HEK293T (cell line): ENCODE results near the gene FXYD4.

Experiments used
- ARNT ChIP-seq: fragments of 450-650 bp; IDR thresholded peaks from 2 replicates; pipeline ENCODE4 v1.6.1; 2017; ENCODE audit warnings: mild to moderate bottlenecking
- BHLHE40 ChIP-seq: fragments of 450-650 bp; IDR thresholded peaks from 2 replicates; pipeline ENCODE4 v1.6.1; 2016; ENCODE audit warnings: mild to moderate bottlenecking, moderate library complexity, borderline replicate concordance
- CTBP1 ChIP-seq: fragments of 450-650 bp; IDR thresholded peaks from 2 replicates; pipeline ENCODE4 v1.6.1; 2016; ENCODE audit warnings: borderline replicate concordance
- FOXA1 ChIP-seq: fragments of 450-650 bp; IDR thresholded peaks from 2 replicates; pipeline ENCODE4 v1.6.1; 2016; ENCODE audit warnings: mild to moderate bottlenecking
- FOXK2 ChIP-seq: fragments of 450-650 bp; IDR thresholded peaks from 2 replicates; pipeline ENCODE4 v1.6.1; 2016; ENCODE audit warnings: mild to moderate bottlenecking
- FOXM1 ChIP-seq: fragments of 450-650 bp; IDR thresholded peaks from 2 replicates; pipeline ENCODE4 v1.6.1; 2017; ENCODE audit warnings: mild to moderate bottlenecking, borderline replicate concordance
- LEF1 ChIP-seq: fragments of 450-650 bp; IDR thresholded peaks from 2 replicates; pipeline ENCODE4 v1.6.1; 2017; ENCODE audit warnings: mild to moderate bottlenecking, borderline replicate concordance
- SP1 ChIP-seq: fragments of 450-650 bp; IDR thresholded peaks from 2 replicates; pipeline ENCODE4 v1.6.1; 2017
- TARDBP ChIP-seq: fragments of 450-650 bp; IDR thresholded peaks from 2 replicates; pipeline ENCODE4 v1.6.1; 2016

GRCh38 chr10:43402880-43403452, 31.5 kb downstream of the FXYD4 start:
- TF ChIP-seq LEF1 (no peak), FOXA1 (no peak), TARDBP (no peak), ARNT (no peak), CTBP1 (no peak), BHLHE40 (no peak), FOXK2 (no peak), FOXM1 (no peak), SP1 (no peak)
